ENCODE results near the gene NCOA1. TPM values are rescaled to one million over a fixed set of nuclear protein-coding genes. Genes with fewer than 3 reads are reported as not detected.

The NCOA1 gene
- total RNA-seq, 4 donors from 2014 or later: 42.3 to 66.9 (median 47.4) TPM

DNA sequence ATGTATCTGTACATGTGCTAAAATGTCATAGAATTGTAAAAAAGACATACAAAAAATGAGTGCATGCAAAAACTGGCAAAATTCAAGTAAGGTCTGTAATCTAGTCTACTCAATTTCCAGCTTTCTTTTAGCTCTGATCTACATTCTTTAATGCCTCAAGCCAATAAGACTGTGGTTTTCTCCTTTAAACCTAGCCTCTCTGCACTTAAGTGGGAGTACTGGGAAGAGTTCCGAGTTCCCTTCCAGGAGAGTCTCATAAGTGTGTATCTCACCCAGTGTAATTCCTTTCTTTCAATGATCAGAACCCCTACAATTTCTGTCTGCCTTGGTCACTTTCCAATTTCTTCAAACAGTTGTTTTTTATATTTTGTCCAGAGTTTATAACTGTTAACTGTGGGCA, 152.0 kb downstream of the NCOA1 start:
- H3K27ac ChIP-seq: no peak overlapping the region
- H3K4me1 ChIP-seq: peaks cover 0 to 15% (median 0%) of the 10 kb centered on the region in 3 donors
- no peak for ATAC-seq
- TF ChIP-seq, protein P1, sequence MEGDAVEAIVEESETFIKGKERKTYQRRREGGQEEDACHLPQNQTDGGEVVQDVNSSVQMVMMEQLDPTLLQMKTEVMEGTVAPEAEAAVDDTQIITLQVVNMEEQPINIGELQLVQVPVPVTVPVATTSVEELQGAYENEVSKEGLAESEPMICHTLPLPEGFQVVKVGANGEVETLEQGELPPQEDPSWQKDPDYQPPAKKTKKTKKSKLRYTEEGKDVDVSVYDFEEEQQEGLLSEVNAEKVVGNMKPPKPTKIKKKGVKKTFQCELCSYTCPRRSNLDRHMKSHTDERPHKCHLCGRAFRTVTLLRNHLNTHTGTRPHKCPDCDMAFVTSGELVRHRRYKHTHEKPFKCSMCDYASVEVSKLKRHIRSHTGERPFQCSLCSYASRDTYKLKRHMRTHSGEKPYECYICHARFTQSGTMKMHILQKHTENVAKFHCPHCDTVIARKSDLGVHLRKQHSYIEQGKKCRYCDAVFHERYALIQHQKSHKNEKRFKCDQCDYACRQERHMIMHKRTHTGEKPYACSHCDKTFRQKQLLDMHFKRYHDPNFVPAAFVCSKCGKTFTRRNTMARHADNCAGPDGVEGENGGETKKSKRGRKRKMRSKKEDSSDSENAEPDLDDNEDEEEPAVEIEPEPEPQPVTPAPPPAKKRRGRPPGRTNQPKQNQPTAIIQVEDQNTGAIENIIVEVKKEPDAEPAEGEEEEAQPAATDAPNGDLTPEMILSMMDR (IDR thresholded peaks at IDR 0.05): no peak
- no peaks in the 10 kb centered on the region for H3K36me3 ChIP-seq
- H3K4me3 ChIP-seq: no peak overlapping the region
- WGBS, 2 donors (ENCODE audit: low coverage in 1 of 2): 56 to 67% methylated on average over 1 of the region's 1 CpG
- no peaks in the 10 kb centered on the region for H3K27me3 ChIP-seq
- H3K9me3 ChIP-seq: no peaks in the 10 kb centered on the region

DNA sequence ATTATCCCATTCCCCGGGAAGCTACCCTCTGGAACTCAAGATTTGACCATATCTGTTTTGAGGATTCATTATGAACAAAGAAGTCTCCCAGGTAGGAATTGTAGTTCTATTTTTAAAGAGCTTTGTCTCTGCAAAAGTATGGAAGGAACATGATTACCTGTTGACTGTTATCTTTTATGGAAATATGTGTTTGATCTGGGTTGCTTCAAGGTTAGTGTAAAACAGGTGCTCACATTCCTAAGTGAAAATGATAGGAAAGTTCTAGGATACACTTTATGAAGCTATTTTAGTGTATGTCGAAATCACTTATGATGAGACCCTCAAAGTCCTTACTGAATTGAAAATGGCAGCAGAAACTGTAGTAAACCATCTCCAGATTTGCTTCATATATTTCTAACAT, 153.0 kb downstream of the NCOA1 start:
- H3K27me3 ChIP-seq: no peaks in the 10 kb centered on the region

DNA sequence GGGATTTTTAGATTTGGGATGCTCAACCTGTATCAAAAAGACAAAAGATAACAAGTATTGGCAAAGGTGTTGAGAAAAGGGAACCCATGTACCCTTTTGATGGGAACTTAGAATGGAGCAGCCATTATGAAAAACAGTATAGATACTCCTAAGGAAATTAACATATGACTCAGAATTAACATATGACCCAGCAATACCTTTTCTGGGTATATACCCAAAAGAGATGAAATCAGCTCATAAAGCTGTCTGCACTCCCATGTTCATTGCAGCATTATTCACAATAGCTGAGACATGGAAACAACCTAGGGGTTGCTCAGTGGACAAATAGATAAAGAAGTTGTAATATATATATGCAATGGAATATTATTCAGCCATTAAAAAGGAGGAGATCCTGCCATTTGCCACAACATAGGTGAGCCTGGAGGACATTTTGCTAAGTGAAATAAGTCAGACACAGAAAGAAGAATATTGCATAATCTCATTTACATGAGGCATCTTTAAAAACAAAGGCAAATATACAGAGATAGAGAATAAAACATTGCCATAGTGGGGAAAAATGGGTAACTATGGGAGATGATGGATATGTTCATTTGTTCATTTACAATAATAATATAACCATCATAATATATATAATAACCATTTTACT, 160.1 kb downstream of the NCOA1 start:
- TF ChIP-seq POLR2A (IDR thresholded peaks at IDR 0.05) (no peak), EP300 (IDR thresholded peaks at IDR 0.05) (no peak), POLR2AphosphoS5 (IDR thresholded peaks at IDR 0.05) (no peak)
- TF ChIP-seq, protein P1 (IDR thresholded peaks at IDR 0.05): no peak
- Histone ChIP-seq H3K4me3 (no peak overlapping the region), H3K9me3 (no peaks in the 10 kb centered on the region), H3K27ac (no peak overlapping the region), H3K36me3 (no peaks in the 10 kb centered on the region), H3K4me1 (peaks cover 0 to 6% (median 0%) of the 10 kb centered on the region in 3 donors), H3K27me3 (no peaks in the 10 kb centered on the region)
- no peak for ATAC-seq

More for the DNA sequence above, 153.0 kb downstream of the NCOA1 start:
- Histone ChIP-seq H3K4me3 (no peak overlapping the region), H3K4me1 (peaks cover 0 to 15% (median 0%) of the 10 kb centered on the region in 3 donors), H3K36me3 (no peaks in the 10 kb centered on the region), H3K9me3 (no peaks in the 10 kb centered on the region), H3K27ac (no peak overlapping the region)
- no peak for ATAC-seq
- WGBS, 2 donors (ENCODE audit: low coverage in 1 of 2): 48 to 59% methylated on average over 2 of the region's 2 CpGs
- TF ChIP-seq EP300 (IDR thresholded peaks at IDR 0.05): no peak
- no peak for TF ChIP-seq POLR2A (IDR thresholded peaks at IDR 0.05)
- TF ChIP-seq POLR2AphosphoS5 (IDR thresholded peaks at IDR 0.05): no peak
- TF ChIP-seq, protein P1 (IDR thresholded peaks at IDR 0.05): no peak

DNA sequence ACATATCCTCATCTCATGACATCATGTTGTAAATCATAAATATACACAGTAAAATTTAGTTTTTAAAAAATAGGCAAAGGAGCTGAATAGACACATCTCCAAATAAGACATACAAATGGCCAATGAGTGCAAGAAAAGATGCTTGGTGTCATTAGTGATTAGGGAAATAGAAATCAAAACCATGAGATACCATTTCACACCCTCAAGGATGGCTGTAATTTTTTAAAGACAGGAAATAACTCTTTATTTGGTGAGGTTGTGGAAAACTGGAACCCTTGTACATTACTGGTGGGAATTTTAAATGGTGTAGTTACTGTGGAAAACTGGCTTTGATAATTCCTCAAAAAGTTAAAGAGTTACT, 160.6 kb downstream of the NCOA1 start:
- no peak for ATAC-seq
- no peaks in the 10 kb centered on the region for H3K36me3 ChIP-seq
- H3K9me3 ChIP-seq: no peaks in the 10 kb centered on the region
- H3K4me3 ChIP-seq: no peak overlapping the region
- no peak overlapping the region for H3K27ac ChIP-seq
- no peak for TF ChIP-seq POLR2A (IDR thresholded peaks at IDR 0.05)
- TF ChIP-seq, protein P1 (IDR thresholded peaks at IDR 0.05): no peak
- no peak for TF ChIP-seq EP300 (IDR thresholded peaks at IDR 0.05)
- TF ChIP-seq POLR2AphosphoS5 (IDR thresholded peaks at IDR 0.05): no peak
- no peaks in the 10 kb centered on the region for H3K27me3 ChIP-seq
- H3K4me1 ChIP-seq: peaks cover 0 to 9% (median 0%) of the 10 kb centered on the region in 3 donors

DNA sequence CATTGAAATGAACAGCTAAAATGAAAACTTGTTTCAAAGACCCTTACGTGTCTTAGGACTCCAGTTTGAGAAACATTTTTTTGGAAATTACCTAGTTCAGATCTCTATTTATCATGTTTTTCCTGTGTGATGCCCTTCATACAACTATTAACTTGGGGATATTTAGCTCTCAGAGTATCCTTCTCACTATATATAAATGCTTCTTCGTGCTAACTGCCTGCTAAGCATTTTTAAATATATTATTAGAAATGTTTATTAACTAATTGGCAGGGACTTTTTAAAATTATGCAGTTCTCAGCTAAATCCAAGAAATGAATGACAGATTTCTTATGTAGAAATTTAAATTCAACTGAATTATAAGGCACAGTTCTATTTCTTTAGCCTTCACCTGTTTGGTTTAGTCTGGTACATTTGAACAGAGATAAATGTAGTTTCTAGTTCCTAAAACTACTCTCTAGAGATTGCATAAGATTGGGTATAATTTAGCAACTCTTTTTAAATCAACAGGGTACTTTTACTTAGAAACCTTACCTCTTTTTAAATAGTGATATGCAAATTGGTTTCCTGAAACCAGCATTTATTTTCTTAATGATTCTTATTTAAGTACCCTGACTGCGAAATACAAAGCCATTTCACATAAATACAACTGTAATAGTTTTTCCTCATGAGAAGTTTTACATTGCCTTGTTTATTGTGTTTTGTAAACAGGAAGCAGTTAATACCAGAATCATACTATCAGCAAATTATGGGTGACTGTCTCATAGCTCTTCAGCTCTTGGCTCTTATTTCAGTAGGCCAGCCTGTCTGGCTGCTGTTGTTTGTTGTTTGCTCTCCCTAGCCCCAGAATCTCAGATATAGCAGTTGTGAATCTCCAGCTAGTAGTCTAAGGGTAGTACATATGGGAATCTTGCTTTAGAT, 161.5 kb downstream of the NCOA1 start:
- Histone ChIP-seq H3K27me3 (no peaks in the 10 kb centered on the region), H3K4me1 (peaks cover 0 to 14% (median 0%) of the 10 kb centered on the region in 3 donors), H3K36me3 (no peaks in the 10 kb centered on the region), H3K27ac (no peak overlapping the region), H3K4me3 (no peak overlapping the region), H3K9me3 (no peaks in the 10 kb centered on the region)
- ATAC-seq: no peak
- TF ChIP-seq POLR2A (IDR thresholded peaks at IDR 0.05) (no peak), POLR2AphosphoS5 (IDR thresholded peaks at IDR 0.05) (no peak), EP300 (IDR thresholded peaks at IDR 0.05) (no peak)
- TF ChIP-seq, protein P1 (IDR thresholded peaks at IDR 0.05): no peak
- WGBS, 2 donors (ENCODE audit: low coverage in 1 of 2): 94 to 100% methylated on average over 3 of the region's 3 CpGs

All from gastroesophageal sphincter (tissue), 4 donors.